ENCODE results near the gene ADAMTS6. TPM values are rescaled to one million over a fixed set of nuclear protein-coding genes. Genes with fewer than 3 reads are reported as not detected.

Gene ADAMTS6
- total and polyA plus RNA-seq, 2 experiments from 2014 or later: 3.4 to 21.0 TPM

GRCh38 chr5:65446682-65447081 lies 35.0 kb downstream of the ADAMTS6 start:
- no peak overlapping the region for H2AFZ ChIP-seq
- H3K27me3 ChIP-seq: no peaks in the 10 kb centered on the region
- no peak overlapping the region for H3K4me2 ChIP-seq
- no peak overlapping the region for H3K27ac ChIP-seq
- 99% methylated on average over 2 of the region's 2 CpGs for WGBS (ENCODE audit: low lambda C conversion rate, missing lambda C conversion rate)
- no peaks in the 10 kb centered on the region for H3K36me3 ChIP-seq (replicated peaks; ENCODE audit: insufficient read depth, low read depth)
- H3K9me3 ChIP-seq (ENCODE audit: low read depth): no peaks in the 10 kb centered on the region
- H4K20me1 ChIP-seq (ENCODE audit: insufficient read depth, poor library complexity, severe bottlenecking): no peaks in the 10 kb centered on the region
- no peak overlapping the region for H3K4me3 ChIP-seq
- H3K9me2 ChIP-seq (replicated peaks; ENCODE audit: insufficient read depth): no peaks in the 10 kb centered on the region
- DNase-seq (ENCODE audit: low spot score): no peak
- no peaks in the 10 kb centered on the region for H3K4me1 ChIP-seq (ENCODE audit: insufficient read depth)
- TF ChIP-seq EZH2 (IDR thresholded peaks at IDR 0.05; ENCODE audit: borderline replicate concordance): no peak
- TF ChIP-seq EZH2phosphoT487 (IDR thresholded peaks at IDR 0.05; ENCODE audit: low read depth, severe bottlenecking, unreplicated experiment): no peak
- no peak for TF ChIP-seq CTCF (IDR thresholded peaks at IDR 0.05; ENCODE audit: poor library complexity)
- no peaks in the 10 kb centered on the region for H3K79me2 ChIP-seq

GRCh38 chr5:65441800-65442199 lies 39.9 kb downstream of the ADAMTS6 start:
- H3K4me2 ChIP-seq: no peak overlapping the region
- DNase-seq (ENCODE audit: low spot score): no peak
- TF ChIP-seq EZH2phosphoT487 (IDR thresholded peaks at IDR 0.05; ENCODE audit: low read depth, severe bottlenecking, unreplicated experiment): no peak
- no peak for TF ChIP-seq CTCF (IDR thresholded peaks at IDR 0.05; ENCODE audit: poor library complexity)
- TF ChIP-seq EZH2 (IDR thresholded peaks at IDR 0.05; ENCODE audit: borderline replicate concordance): no peak
- H3K9me3 ChIP-seq (ENCODE audit: low read depth): no peaks in the 10 kb centered on the region
- no peaks in the 10 kb centered on the region for H3K79me2 ChIP-seq
- no peaks in the 10 kb centered on the region for H3K4me1 ChIP-seq (ENCODE audit: insufficient read depth)
- 96% methylated on average over 4 of the region's 4 CpGs for WGBS (ENCODE audit: low lambda C conversion rate, missing lambda C conversion rate)
- H3K36me3 ChIP-seq (replicated peaks; ENCODE audit: insufficient read depth, low read depth): no peaks in the 10 kb centered on the region
- no peaks in the 10 kb centered on the region for H3K9me2 ChIP-seq (replicated peaks; ENCODE audit: insufficient read depth)
- H3K27ac ChIP-seq: no peak overlapping the region
- H3K27me3 ChIP-seq: no peaks in the 10 kb centered on the region
- H3K4me3 ChIP-seq: no peak overlapping the region
- H2AFZ ChIP-seq: no peak overlapping the region
- H4K20me1 ChIP-seq (ENCODE audit: insufficient read depth, poor library complexity, severe bottlenecking): no peaks in the 10 kb centered on the region

GRCh38 chr5:65440456-65440855 lies 41.3 kb downstream of the ADAMTS6 start:
- no peak for TF ChIP-seq EZH2 (IDR thresholded peaks at IDR 0.05; ENCODE audit: borderline replicate concordance)
- TF ChIP-seq CTCF (IDR thresholded peaks at IDR 0.05; ENCODE audit: poor library complexity): no peak
- no peak for TF ChIP-seq EZH2phosphoT487 (IDR thresholded peaks at IDR 0.05; ENCODE audit: low read depth, severe bottlenecking, unreplicated experiment)
- Histone ChIP-seq H3K4me2 (no peak overlapping the region), H3K27me3 (no peaks in the 10 kb centered on the region), H2AFZ (no peak overlapping the region), H4K20me1 (ENCODE audit: insufficient read depth, poor library complexity, severe bottlenecking) (no peaks in the 10 kb centered on the region), H3K4me1 (ENCODE audit: insufficient read depth) (no peaks in the 10 kb centered on the region), H3K9me3 (ENCODE audit: low read depth) (no peaks in the 10 kb centered on the region), H3K36me3 (replicated peaks; ENCODE audit: insufficient read depth, low read depth) (no peaks in the 10 kb centered on the region), H3K4me3 (no peak overlapping the region), H3K79me2 (no peaks in the 10 kb centered on the region), H3K9me2 (replicated peaks; ENCODE audit: insufficient read depth) (no peaks in the 10 kb centered on the region), H3K27ac (no peak overlapping the region)
- WGBS (ENCODE audit: low lambda C conversion rate, missing lambda C conversion rate): 86% methylated on average over 1 of the region's 1 CpG
- DNase-seq (ENCODE audit: low spot score): no peak

- no peaks in the 10 kb centered on the region for H3K9me3 ChIP-seq (ENCODE audit: low read depth)
Measured at GRCh38 chr5:65434122-65434521, 47.6 kb downstream of the ADAMTS6 start.

More at GRCh38 chr5:65434122-65434521, 47.6 kb downstream of the ADAMTS6 start:
- DNase-seq (ENCODE audit: low spot score): no peak
- H3K27ac ChIP-seq: no peak overlapping the region
- no peaks in the 10 kb centered on the region for H3K27me3 ChIP-seq
- no peaks in the 10 kb centered on the region for H3K4me1 ChIP-seq (ENCODE audit: insufficient read depth)
- no peaks in the 10 kb centered on the region for H3K36me3 ChIP-seq (replicated peaks; ENCODE audit: insufficient read depth, low read depth)
- no peak overlapping the region for H2AFZ ChIP-seq
- no peaks in the 10 kb centered on the region for H4K20me1 ChIP-seq (ENCODE audit: insufficient read depth, poor library complexity, severe bottlenecking)
- 97% methylated on average over 3 of the region's 3 CpGs for WGBS (ENCODE audit: low lambda C conversion rate, missing lambda C conversion rate)
- H3K4me2 ChIP-seq: no peak overlapping the region
- no peak overlapping the region for H3K4me3 ChIP-seq
- no peaks in the 10 kb centered on the region for H3K79me2 ChIP-seq
- TF ChIP-seq EZH2 (IDR thresholded peaks at IDR 0.05; ENCODE audit: borderline replicate concordance): no peak
- no peak for TF ChIP-seq CTCF (IDR thresholded peaks at IDR 0.05; ENCODE audit: poor library complexity)
- no peak for TF ChIP-seq EZH2phosphoT487 (IDR thresholded peaks at IDR 0.05; ENCODE audit: low read depth, severe bottlenecking, unreplicated experiment)
- no peaks in the 10 kb centered on the region for H3K9me2 ChIP-seq (replicated peaks; ENCODE audit: insufficient read depth)

Data from hepatocyte (in vitro differentiated cells).